Spleen (tissue), 7 donors: ENCODE data around the gene SCFD2.

ENCODE experiments used
- CTCF ChIP-seq, 11 experiments: fragments of 200-600 bp in 7 of 11; fragments of 450-650 bp in 4 of 11; sonication (generic) in 4 of 11; IDR thresholded peaks in 8 of 11; conservative IDR thresholded peaks in 3 of 11; 1 replicate in 7 of 11; 2 replicates in 4 of 11; pipeline versions ENCODE4 v1.4.0 to v1.8.0; 2016 to 2021; ENCODE audit warnings: antibody characterized with exemption in 11 of 11, inconsistent platforms in 4 of 11, mild to moderate bottlenecking in 1 of 11
- POLR2A ChIP-seq, 3 donors: fragments of 450-650 bp; IDR thresholded peaks; one replicate each; pipeline ENCODE4 v1.5.1; 2017; ENCODE audit warnings: antibody characterized with exemption in 3 of 3, mild to moderate bottlenecking in 1 of 3
- POLR2AphosphoS5 ChIP-seq, 3 donors: sonication (generic); formaldehyde crosslinking; IDR thresholded peaks; one replicate each; pipeline ENCODE4 v1.5.1; 2017; ENCODE audit warnings: antibody characterized with exemption in 3 of 3
- donor health status: DM: no; HTN: no; CAD: no; lungs with moderate emphysema.
- donor health status: DM: no; HTN: no; CAD: no.
- donor health status: DM: no; HTN: no; CAD: no.

GRCh38 chr4:52852041-52852440 is 513.8 kb downstream of the SCFD2 start:
- TF ChIP-seq POLR2A (IDR thresholded peaks at IDR 0.05) = no peak
- no peak for TF ChIP-seq CTCF (IDR thresholded peaks at IDR 0.05 in 8 of 11, conservative IDR thresholded peaks at IDR 0.05 in 3 of 11)
- no peak for TF ChIP-seq POLR2AphosphoS5 (IDR thresholded peaks at IDR 0.05)
